NCI-H1436 (cell line): ENCODE data around the gene SPIRE1.
"Not testable (repeated sequence)": the region's sequence is repeated elsewhere in the genome, so short reads cannot be mapped to it uniquely, and the experiment has no call there.

Experiments
- DNase-seq: peaks from one replicate; lab custom pipeline; 2025; lab: John Stamatoyannopoulos, UW

The SPIRE1 gene

GRCh38 chr18:12645751-12646203 is 12.1 kb downstream of the SPIRE1 start:
- no peak for DNase-seq

DNA sequence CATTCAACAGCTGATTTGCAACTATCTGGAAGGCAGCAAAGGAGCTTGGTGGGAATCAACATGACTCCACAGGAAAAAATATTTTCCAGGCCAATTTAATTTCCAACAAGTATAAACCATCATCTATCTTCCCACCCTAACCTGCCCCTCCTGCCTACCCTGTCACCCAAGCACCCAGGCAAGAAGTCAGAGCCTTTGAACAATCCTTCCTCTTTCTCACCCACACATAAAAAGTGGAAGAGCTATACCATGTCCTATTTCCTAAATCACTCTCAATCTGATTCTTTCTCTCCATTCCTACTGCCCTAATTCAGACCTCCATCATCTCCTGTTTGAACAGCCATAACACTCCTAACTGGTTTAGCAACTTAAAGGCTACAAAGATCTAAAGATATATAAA is 12.7 kb downstream of the SPIRE1 start:
- no peak for DNase-seq

- DNase-seq, result not testable (repeated sequence)
These were observed 14.2 kb downstream of the SPIRE1 start for GRCh38 chr18:12643756-12644155.

DNA sequence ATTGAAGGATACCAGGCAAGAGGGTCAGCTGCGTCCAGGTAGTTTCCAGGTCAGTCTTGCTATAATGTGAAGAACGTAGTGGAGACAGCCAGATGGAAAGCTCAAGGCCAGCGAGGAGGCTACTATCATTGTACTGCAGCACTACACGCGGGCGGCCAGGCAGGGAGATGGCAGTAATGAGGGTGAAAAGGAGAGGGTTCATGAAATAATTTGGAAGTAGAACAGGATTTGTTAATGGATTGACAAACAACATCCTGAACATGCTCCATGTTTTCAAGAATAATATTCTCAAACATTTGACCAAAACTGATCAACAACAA is 17.1 kb downstream of the SPIRE1 start:
- no peak for DNase-seq

DNA sequence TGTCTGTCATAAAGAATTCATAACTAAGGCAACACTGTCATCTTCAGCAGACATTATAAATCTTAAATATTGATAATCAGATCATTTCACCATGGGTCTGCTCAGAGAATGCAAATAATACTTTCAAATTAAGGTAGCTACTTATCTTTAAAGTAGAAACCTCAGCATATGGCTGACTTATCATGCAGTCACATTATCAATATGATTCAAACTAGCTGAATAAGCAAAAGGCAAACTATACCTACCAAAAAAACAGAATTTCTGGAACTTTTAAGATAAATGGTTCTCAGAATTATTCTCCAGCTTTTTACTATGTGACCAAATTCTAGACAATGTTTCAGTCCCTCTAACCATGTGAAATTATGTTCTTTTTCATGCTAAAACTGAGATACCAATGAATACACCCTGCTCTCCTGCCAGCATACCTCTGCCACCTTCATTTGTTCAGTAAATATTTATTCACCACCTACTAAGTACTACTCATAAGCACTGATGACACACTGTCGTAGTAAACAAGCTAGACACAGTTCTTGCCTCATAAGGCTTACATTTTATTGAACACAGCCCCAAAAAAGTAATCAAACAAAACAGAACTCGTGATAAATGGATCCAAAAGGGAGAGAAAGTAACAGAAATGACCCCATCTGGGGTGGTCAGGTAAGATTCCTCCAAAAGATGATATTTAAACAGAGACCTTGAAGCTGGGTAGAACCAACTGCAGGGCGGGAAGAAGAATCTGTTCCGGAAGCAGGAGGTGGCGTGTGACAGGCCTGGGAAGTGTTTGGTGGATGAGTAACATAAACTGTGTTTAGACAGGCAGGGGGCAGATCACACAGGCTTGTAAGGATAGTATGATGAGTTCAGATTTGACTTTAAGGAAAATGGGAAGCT is 17.7 kb downstream of the SPIRE1 start:
- DNase-seq, result no peak

DNA sequence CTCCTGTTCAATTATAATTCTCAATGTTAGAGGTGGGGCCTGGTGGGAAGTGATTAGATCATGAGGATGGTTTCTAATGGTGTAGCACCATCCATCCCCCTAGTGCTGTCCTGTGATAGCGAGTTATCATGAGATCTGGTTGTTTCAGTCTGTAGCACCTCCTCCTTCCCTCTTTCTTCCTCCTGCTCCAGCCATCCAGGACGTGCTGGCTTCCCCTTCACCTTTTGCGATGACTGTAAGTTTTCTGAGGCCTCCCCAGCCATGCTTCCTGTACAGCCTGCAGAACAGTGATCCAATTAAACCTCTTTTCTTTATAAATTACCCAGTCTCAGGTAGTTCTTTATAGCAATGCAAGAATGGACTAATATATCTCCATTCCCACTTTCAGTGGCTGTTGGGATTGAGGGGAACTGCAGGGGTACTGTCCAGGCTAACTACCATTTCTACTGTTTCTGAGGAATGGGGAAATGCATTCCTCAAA is 19.2 kb downstream of the SPIRE1 start:
- DNase-seq, result no peak

- no peak for DNase-seq
These were observed 19.8 kb downstream of the SPIRE1 start for GRCh38 chr18:12637901-12638643.

DNA sequence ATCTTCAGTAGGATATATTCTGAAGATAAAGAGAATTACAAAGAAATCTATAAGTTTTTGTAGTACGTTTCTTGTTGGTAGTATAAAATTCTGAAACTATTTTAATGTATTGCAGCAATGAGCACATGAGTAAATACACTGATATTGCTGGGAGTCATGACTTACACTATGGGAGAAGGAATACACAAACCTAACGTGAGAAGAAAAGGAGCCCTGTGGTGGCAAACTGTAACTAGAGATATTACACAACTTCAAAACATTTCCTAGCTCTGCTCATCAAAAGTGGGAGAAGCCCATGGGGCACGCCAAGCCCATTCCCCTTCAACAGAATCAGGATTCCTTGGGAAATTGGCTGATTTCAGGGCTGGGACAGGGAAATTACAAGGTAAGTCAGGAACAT is 20.5 kb downstream of the SPIRE1 start:
- no peak for DNase-seq

DNA sequence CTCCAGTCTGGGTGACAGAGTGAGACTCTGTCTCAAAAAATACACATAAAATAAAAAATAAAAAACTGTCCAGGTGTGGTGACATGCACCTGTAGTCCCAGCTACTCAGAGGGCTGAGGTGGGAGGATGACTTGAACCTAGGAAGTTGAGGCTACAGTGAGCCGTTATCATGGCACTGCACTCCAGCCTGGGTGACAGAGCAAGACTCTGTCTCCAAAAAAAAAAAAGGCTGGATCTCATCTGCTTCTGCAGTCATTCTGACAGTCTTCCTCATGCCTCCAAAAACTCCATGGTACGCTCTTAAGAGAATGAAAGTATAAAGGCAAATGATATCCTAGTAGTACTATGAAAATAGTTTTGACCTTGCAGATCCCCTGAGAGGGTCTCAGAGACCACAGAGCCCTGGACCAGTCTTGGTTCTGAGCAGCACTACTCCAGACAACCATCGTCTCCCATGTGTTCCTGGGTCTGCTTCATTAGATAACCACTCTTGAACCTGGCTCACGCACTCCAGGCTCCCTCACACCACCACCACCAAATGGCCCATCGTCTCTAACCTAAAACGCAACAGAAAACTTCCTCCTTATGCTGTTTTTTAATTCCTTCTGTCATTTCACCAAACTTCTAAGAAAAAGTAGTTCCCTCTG is 26.0 kb downstream of the SPIRE1 start:
- no peak for DNase-seq

DNA sequence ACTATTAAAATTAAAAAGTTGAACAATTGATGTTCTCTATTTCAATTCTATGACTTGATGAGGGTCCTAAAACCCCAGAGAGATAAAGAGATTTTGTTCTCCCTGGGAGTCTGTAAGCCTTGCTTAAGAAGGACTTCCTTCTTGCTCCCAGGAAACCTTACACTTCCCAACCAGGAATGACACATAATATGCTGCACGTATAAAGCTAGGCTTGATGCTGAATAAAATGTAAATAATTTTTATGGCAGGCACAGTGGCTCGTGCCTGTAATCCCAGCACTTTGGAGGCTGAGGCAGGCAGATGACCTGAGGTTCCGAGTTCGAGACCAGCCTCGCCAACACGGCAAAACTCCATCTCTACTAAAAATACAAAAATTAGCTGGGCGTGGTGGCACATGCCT is 27.8 kb downstream of the SPIRE1 start:
- no peak for DNase-seq

DNA sequence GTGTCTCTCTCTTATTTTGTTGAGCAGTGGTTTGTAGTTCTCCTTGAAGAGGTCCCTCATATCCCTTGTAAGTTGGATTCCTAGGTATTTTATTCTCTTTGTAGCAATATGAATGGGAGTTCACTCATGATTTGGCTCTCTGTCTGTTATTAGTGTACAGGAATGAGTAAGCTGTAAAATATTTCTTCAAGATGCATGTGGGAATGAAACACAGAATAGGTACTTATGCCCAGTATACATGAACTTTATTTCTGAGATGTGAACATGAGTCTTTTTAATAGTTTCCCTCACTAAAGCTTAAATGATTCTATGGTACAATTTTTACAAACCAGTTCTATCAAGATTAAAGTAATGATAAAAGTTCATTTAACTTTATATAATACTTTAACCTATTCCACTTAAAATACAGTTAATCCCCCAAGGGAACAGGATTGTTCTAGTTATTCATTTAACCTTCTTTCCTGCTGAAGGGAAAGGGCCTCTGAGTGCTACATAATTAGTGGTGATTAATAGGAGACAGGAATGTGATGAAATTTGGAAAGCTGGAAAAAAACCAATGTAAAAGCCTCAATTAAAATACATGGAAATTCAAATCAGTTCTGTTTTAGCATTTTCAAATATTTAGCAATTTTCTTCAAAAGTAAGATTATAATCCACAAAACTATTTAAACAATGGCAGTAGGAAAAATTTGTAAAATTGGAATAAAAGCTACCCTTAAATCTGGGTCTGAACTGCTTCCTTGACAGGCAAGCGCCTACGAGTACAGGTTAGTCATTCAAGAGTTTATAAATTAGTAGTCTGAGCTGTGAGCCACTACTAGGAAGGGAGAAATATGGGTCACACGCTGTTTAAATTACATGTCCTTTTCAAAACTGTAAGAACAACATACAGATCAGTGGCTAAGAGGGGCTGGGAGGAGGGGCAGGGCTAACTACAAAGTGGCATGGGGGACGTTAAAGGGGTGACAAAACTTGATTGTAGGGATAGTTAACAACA is 28.9 kb downstream of the SPIRE1 start:
- no peak for DNase-seq

- not testable (repeated sequence) for DNase-seq
These were observed 30.7 kb downstream of the SPIRE1 start for GRCh38 chr18:12627199-12627598.

DNA sequence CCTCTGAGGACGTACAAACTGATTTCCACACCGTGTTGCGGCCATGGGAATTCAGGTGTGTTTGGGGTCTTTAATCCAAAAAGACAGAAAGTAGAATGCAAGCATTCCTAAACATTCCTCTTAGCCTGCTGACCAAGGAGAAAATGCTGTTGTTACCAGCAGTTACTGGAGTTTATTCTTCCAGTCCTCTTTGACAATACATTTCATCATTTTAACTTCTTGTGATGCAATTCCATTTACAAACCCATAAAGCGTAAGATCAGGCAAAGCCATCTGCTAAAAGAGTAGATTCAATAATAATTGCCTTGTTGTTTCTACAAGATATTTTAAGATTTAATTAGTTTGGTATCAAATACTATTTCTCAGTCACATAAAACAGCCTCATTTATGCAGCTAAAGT is 32.7 kb downstream of the SPIRE1 start:
- no peak for DNase-seq

DNA sequence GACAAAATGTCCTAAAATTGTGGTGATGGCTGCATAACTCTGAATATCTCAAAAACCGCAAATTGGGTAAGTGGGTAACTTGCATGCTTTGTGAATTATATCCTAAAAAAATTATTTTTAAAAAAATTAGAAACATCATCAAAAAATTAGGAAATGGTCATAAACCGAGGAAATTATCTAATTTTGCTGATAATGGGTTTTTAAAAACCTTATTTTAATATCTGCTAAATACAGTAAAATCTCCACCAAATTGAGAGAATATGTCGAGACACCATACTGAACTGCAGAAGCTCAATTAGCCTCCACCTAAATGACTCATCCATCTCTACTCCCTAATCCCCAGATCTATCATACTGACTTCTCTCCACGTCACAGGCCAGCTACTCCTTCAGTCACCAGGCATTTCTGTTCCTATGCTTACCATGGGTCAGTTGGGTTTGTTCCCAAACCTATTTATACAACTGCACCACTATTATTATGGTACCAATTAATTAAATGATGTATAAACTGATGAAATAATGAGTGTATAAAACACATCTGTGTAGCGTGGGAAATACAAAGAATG is 36.1 kb downstream of the SPIRE1 start:
- no peak for DNase-seq

GRCh38 chr18:12615748-12616147 is 42.2 kb downstream of the SPIRE1 start:
- no peak for DNase-seq

- no peak for DNase-seq
These were observed 49.6 kb downstream of the SPIRE1 start for GRCh38 chr18:12608301-12608700.

- DNase-seq, result peak; percentile 22
These were observed 51.2 kb downstream of the SPIRE1 start for GRCh38 chr18:12606592-12607315.

DNA sequence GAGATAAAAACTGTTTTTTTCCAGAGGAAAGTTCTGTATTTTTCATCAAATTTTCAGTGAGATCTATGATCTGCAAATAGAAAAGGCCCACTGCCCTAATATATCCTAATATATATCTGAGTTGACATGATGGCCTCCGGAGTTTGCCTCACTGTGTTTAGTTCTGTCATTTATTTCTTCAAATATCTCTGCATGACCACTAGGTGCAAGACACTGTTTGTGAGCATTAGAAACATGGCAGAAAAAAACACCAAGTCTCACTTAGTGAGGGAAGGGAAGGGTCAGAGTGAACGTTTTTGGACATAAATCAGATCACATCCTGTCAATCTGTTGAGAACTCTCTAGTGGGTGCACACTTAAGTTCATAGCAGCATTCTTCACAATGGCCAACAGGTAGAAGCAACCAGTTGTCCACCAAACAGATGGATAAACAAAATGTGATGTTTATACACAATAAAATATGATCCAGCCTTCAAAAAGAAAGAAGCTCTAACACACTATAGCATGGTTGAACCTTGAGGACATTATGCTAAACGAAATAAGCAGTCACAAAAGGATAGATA is 53.4 kb downstream of the SPIRE1 start:
- DNase-seq, result no peak

DNA sequence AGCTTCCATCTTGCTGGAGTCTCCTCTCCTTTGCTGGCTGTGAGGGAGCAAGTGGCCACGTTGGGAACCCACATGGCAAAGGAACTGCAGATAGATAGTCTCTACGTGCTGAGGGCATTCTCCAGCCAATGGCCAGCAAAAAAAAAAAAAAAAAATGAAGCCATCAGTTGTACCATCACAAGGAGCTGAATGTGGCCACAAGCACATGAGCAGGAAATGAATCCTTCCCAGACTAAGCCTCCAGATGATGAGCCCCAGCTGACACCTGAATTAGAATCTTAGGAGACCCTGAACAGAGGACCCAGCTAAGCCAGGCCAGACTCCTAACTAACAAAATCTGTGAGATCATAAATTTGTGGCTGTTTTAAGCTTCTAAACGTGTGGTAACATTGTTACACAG is 57.9 kb downstream of the SPIRE1 start:
- no peak for DNase-seq

GRCh38 chr18:12599543-12599942 is 58.4 kb downstream of the SPIRE1 start:
- DNase-seq, result no peak
